ENCODE measurements around the gene CEP63.

The CEP63 gene

DNA sequence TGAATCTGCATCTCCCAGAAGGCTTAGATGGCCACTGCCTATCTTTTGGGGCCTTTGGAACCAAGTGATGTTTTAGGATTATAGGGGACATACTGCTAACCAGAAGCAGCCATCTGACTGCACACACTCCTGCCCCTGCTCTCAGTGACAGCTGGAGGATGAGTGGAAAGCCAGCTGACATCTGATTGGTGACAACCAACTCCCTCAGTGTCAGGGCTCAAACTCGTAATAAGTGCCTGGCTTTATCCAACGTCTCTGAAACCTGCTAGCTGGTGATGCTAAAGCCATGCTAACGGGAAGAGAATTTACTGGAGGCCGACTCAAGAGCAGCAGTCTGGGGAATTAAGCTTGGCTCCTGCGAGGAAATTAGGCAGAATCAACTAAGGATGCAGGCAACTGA lies 129.9 kb downstream of the CEP63 start:
- no peaks in the 10 kb centered on the region for H3K27me3 ChIP-seq (ENCODE audit: low read depth, low read length)

DNA sequence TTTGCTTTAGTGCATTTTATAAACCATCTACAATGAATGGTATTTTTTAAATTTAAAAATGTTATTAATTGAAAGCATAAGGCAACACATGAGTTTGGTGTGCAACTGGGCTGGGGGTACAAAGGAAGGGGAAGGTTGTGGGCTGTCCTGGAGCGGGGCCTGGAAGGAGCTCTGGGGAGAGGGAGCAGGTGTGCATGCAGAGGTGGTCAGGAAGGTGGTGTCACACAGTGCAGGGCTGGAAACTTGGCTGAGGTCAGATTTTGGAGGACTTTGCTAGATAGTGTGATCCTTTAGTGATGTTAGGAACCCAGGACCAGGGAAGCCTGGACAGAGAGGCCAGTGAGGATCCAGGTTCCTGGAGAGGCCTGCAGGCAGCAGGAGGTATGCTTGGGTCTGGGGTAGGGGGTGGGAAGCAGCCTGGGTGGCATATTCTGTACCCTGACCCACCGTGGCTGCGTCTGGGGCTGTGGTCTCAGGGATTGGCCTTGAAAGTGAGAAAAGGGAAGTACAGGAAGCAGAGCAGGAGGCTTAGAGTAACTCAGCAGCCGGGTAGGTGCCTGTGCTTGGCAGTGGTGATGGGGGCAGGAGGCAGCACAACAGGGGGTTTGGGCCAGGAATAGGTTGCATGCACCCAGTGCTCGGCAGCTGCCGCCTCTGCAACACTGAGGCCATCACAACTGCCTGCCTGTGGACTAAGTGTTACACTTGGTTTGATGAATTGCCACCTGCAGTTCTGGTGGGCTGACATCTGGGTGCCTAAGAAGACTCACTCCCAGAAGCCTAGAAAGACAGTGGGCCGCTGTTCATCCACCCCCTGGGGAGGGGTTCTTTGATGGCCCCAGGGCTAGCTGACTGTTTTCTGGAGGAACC lies 132.0 kb downstream of the CEP63 start:
- Histone ChIP-seq H3K27me3 (ENCODE audit: low read depth, low read length) (no peaks in the 10 kb centered on the region), H3K36me3 (replicated peaks; ENCODE audit: low read depth, low read length) (no peaks in the 10 kb centered on the region), H3K4me2 (ENCODE audit: low read length) (no peak overlapping the region), H3K79me2 (ENCODE audit: low read length) (no peaks in the 10 kb centered on the region), H3K4me3 (ENCODE audit: low read length) (no peak overlapping the region), H4K20me1 (ENCODE audit: insufficient read depth, low read length) (no peaks in the 10 kb centered on the region), H2AFZ (ENCODE audit: low read depth, low read length) (no peak overlapping the region), H3K9me3 (ENCODE audit: insufficient read depth, low read length) (no peaks in the 10 kb centered on the region), H3K27ac (ENCODE audit: low read length) (no peak overlapping the region), H3K4me1 (ENCODE audit: low read length) (no peaks in the 10 kb centered on the region), H3K9ac (ENCODE audit: low read length) (no peak overlapping the region)
- no peak for TF ChIP-seq EZH2phosphoT487 (IDR thresholded peaks at IDR 0.05; ENCODE audit: low read depth)
- TF ChIP-seq, protein P1, sequence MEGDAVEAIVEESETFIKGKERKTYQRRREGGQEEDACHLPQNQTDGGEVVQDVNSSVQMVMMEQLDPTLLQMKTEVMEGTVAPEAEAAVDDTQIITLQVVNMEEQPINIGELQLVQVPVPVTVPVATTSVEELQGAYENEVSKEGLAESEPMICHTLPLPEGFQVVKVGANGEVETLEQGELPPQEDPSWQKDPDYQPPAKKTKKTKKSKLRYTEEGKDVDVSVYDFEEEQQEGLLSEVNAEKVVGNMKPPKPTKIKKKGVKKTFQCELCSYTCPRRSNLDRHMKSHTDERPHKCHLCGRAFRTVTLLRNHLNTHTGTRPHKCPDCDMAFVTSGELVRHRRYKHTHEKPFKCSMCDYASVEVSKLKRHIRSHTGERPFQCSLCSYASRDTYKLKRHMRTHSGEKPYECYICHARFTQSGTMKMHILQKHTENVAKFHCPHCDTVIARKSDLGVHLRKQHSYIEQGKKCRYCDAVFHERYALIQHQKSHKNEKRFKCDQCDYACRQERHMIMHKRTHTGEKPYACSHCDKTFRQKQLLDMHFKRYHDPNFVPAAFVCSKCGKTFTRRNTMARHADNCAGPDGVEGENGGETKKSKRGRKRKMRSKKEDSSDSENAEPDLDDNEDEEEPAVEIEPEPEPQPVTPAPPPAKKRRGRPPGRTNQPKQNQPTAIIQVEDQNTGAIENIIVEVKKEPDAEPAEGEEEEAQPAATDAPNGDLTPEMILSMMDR (IDR thresholded peaks at IDR 0.05; ENCODE audit: low read depth, low read length): no peak

More for the DNA sequence above, 129.9 kb downstream of the CEP63 start:
- no peak overlapping the region for H3K4me3 ChIP-seq (ENCODE audit: low read length)
- no peaks in the 10 kb centered on the region for H4K20me1 ChIP-seq (ENCODE audit: insufficient read depth, low read length)
- no peak overlapping the region for H2AFZ ChIP-seq (ENCODE audit: low read depth, low read length)
- H3K79me2 ChIP-seq (ENCODE audit: low read length): no peaks in the 10 kb centered on the region
- H3K4me1 ChIP-seq (ENCODE audit: low read length): no peaks in the 10 kb centered on the region
- H3K4me2 ChIP-seq (ENCODE audit: low read length): no peak overlapping the region
- TF ChIP-seq EZH2phosphoT487 (IDR thresholded peaks at IDR 0.05; ENCODE audit: low read depth): no peak
- TF ChIP-seq, protein P1 (IDR thresholded peaks at IDR 0.05; ENCODE audit: low read depth, low read length): no peak
- H3K27ac ChIP-seq (ENCODE audit: low read length): no peak overlapping the region
- no peak overlapping the region for H3K9ac ChIP-seq (ENCODE audit: low read length)
- H3K36me3 ChIP-seq (replicated peaks; ENCODE audit: low read depth, low read length): no peaks in the 10 kb centered on the region
- H3K9me3 ChIP-seq (ENCODE audit: insufficient read depth, low read length): no peaks in the 10 kb centered on the region

DNA sequence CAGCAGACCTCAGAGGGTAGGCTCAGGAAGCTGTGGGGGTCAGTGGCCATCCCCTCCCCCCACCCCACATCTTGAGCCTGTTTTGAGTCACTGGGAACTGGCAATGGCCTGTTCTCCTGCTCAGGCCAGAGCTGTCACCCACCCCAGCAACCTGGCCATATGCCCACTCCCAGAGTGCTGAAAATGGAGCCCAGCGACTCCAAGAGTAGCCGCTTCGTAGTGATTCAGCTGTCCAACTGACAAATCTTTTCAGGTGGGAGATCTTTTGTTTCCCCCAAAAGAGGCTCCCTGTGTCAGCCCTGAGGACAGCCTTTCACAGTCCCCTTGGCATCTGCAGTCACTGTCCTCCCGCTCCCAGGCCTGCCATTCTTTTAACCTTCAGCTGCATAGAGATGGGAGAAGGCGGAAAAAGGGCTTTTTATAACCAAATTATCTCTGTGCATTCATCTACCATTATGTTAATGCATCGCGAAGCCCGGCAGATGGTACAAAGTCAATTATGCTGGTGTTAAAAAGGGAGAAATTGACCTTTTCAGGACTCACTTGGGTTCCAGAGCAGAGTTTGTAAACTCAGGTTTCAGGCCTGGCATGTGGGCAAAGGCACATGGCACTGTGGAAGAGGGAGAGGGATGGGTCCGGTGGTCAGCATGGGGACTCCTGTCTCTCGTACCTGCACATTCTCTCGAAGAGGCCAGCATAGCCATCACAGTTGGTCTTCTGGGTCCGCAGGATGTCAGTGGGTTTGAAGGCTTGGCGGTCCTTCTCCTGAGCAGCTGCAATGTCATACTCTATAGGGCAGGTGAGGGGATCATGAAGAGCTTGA lies 132.8 kb downstream of the CEP63 start:
- TF ChIP-seq EZH2phosphoT487 (IDR thresholded peaks at IDR 0.05; ENCODE audit: low read depth): no peak
- TF ChIP-seq, protein P1 (IDR thresholded peaks at IDR 0.05; ENCODE audit: low read depth, low read length): no peak
- Histone ChIP-seq H4K20me1 (ENCODE audit: insufficient read depth, low read length) (no peaks in the 10 kb centered on the region), H3K4me2 (ENCODE audit: low read length) (no peak overlapping the region), H3K9me3 (ENCODE audit: insufficient read depth, low read length) (no peaks in the 10 kb centered on the region), H3K79me2 (ENCODE audit: low read length) (no peaks in the 10 kb centered on the region), H3K4me3 (ENCODE audit: low read length) (no peak overlapping the region), H3K36me3 (replicated peaks; ENCODE audit: low read depth, low read length) (no peaks in the 10 kb centered on the region), H3K9ac (ENCODE audit: low read length) (no peak overlapping the region), H3K4me1 (ENCODE audit: low read length) (no peaks in the 10 kb centered on the region), H3K27me3 (ENCODE audit: low read depth, low read length) (no peaks in the 10 kb centered on the region), H3K27ac (ENCODE audit: low read length) (no peak overlapping the region), H2AFZ (ENCODE audit: low read depth, low read length) (no peak overlapping the region)

DNA sequence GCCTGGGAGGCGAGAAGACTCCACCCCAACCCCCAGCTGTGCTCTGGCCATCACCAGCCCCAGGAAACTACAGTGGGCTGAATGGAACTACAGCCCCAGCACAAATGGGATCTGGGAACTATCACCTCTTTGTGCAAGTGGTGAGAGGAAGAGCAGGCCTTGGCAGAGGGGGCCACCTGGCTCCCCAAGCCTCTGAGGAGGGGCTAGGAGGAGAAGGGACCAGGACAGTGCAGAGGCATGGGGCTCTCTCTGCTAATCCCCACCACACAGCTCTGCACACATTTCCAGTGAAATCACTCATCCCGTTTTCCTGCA lies 133.4 kb downstream of the CEP63 start:
- H3K27me3 ChIP-seq (ENCODE audit: low read depth, low read length): no peaks in the 10 kb centered on the region
- no peak overlapping the region for H3K9ac ChIP-seq (ENCODE audit: low read length)
- H2AFZ ChIP-seq (ENCODE audit: low read depth, low read length): no peak overlapping the region
- no peak overlapping the region for H3K27ac ChIP-seq (ENCODE audit: low read length)
- H3K4me3 ChIP-seq (ENCODE audit: low read length): no peak overlapping the region
- TF ChIP-seq, protein P1 (IDR thresholded peaks at IDR 0.05; ENCODE audit: low read depth, low read length): no peak
- no peak for TF ChIP-seq EZH2phosphoT487 (IDR thresholded peaks at IDR 0.05; ENCODE audit: low read depth)
- H3K4me1 ChIP-seq (ENCODE audit: low read length): no peaks in the 10 kb centered on the region
- no peaks in the 10 kb centered on the region for H3K79me2 ChIP-seq (ENCODE audit: low read length)
- no peaks in the 10 kb centered on the region for H3K9me3 ChIP-seq (ENCODE audit: insufficient read depth, low read length)
- H3K36me3 ChIP-seq (replicated peaks; ENCODE audit: low read depth, low read length): no peaks in the 10 kb centered on the region
- no peaks in the 10 kb centered on the region for H4K20me1 ChIP-seq (ENCODE audit: insufficient read depth, low read length)
- no peak overlapping the region for H3K4me2 ChIP-seq (ENCODE audit: low read length)

Data from OCI-LY3 (cell line).